ENCODE measurements around the gene KCNIP1. TPM values are rescaled to one million over a fixed set of nuclear protein-coding genes. Genes with fewer than 3 reads are reported as not detected.
A peak's percentile ranks its signal among the peaks of the same experiment; 100 is the strongest.

Gene KCNIP1
- polyA plus RNA-seq, 1 of the 3 experiments (the other 2 are of a cell fraction), result 1.3 TPM

DNA sequence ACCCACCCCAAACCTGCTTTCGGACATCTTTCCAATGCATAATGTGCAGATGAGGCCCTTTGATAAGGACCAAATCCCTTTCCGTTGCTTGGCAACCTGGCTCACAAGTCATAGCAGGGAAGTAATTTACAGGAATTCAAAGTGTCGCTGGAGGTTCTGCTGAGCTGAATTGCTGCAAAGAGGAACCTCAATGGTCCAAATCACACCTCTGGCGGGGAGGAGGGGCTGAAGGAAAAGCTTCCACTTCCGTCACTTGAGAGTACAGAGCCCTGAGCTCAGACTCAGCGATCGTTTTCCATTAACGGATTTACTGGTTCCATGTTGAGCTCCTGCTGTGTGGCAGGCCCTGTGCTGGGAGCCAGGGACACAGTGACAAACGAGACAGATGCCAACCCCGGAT, 99.3 kb downstream of the KCNIP1 start:
- H3K9me3 ChIP-seq, result no peaks in the 10 kb centered on the region
- H3K9ac ChIP-seq, result no peak overlapping the region
- no peak overlapping the region for H3K27ac ChIP-seq (ENCODE audit: low read depth in 2 of 2, low read length in 1 of 2)
- H3K4me2 ChIP-seq, result no peak overlapping the region
- H3K27me3 ChIP-seq (ENCODE audit: insufficient read depth), result peaks cover 12% of the 10 kb centered on the region; the same call in 1 of the 2 replicates
- H3K4me3 ChIP-seq (ENCODE audit: low read depth in 2 of 2, low read length in 1 of 2), result no peak overlapping the region
- H3K9me2 ChIP-seq, result no peaks in the 10 kb centered on the region
- H4K20me1 ChIP-seq (ENCODE audit: insufficient read depth), result no peaks in the 10 kb centered on the region
- H3K4me1 ChIP-seq (ENCODE audit: control insufficient read depth in 1 of 2, insufficient read depth in 2 of 2, low read depth in 1 of 2, low read length in 1 of 2), result peaks cover 2 to 33% of the 10 kb centered on the region in 2 experiments; a peak in 2 of 4 replicates
- POLR2A ChIA-PET, result no interaction called here
- H3K36me3 ChIP-seq (replicated peaks in 1 of 2; ENCODE audit: control insufficient read depth in 1 of 2, insufficient read depth in 2 of 2, low read length in 1 of 2), result no peaks in the 10 kb centered on the region
- no peak overlapping the region for H2AFZ ChIP-seq (ENCODE audit: low read depth)
- CTCF ChIA-PET, result interaction anchor here (0.7 to 27.0 kb wide), 22 partner anchors 10 to 386 kb away, joined by 3 to 614 read pairs (median 4); no protein-coding TSS in a partner anchor
- no peaks in the 10 kb centered on the region for H3K79me2 ChIP-seq (ENCODE audit: insufficient read depth)
- no peaks in the 10 kb centered on the region for H3F3A ChIP-seq (replicated peaks; ENCODE audit: insufficient read depth)
- DNase-seq, result no peak
- TF ChIP-seq, protein P1, sequence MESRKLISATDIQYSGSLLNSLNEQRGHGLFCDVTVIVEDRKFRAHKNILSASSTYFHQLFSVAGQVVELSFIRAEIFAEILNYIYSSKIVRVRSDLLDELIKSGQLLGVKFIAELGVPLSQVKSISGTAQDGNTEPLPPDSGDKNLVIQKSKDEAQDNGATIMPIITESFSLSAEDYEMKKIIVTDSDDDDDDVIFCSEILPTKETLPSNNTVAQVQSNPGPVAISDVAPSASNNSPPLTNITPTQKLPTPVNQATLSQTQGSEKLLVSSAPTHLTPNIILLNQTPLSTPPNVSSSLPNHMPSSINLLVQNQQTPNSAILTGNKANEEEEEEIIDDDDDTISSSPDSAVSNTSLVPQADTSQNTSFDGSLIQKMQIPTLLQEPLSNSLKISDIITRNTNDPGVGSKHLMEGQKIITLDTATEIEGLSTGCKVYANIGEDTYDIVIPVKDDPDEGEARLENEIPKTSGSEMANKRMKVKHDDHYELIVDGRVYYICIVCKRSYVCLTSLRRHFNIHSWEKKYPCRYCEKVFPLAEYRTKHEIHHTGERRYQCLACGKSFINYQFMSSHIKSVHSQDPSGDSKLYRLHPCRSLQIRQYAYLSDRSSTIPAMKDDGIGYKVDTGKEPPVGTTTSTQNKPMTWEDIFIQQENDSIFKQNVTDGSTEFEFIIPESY (IDR thresholded peaks at IDR 0.05; ENCODE audit: borderline replicate concordance, low read depth), result no peak
- TF ChIP-seq, protein P2, sequence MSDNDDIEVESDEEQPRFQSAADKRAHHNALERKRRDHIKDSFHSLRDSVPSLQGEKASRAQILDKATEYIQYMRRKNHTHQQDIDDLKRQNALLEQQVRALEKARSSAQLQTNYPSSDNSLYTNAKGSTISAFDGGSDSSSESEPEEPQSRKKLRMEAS (IDR thresholded peaks at IDR 0.05; ENCODE audit: low read depth), result no peak
- TF ChIP-seq EP300 (IDR thresholded peaks at IDR 0.05; ENCODE audit: borderline replicate concordance in 1 of 2, low read depth in 1 of 2, low read length in 1 of 2), result no peak
- no peak for TF ChIP-seq TEAD4 (IDR thresholded peaks at IDR 0.05; ENCODE audit: borderline replicate concordance, insufficient read depth)
- TF ChIP-seq SIN3A (IDR thresholded peaks at IDR 0.05; ENCODE audit: borderline replicate concordance, low read depth, low read length), result no peak
- 68% methylated on average over 10 of the region's 10 CpGs for WGBS (ENCODE audit: low lambda C conversion rate)

DNA sequence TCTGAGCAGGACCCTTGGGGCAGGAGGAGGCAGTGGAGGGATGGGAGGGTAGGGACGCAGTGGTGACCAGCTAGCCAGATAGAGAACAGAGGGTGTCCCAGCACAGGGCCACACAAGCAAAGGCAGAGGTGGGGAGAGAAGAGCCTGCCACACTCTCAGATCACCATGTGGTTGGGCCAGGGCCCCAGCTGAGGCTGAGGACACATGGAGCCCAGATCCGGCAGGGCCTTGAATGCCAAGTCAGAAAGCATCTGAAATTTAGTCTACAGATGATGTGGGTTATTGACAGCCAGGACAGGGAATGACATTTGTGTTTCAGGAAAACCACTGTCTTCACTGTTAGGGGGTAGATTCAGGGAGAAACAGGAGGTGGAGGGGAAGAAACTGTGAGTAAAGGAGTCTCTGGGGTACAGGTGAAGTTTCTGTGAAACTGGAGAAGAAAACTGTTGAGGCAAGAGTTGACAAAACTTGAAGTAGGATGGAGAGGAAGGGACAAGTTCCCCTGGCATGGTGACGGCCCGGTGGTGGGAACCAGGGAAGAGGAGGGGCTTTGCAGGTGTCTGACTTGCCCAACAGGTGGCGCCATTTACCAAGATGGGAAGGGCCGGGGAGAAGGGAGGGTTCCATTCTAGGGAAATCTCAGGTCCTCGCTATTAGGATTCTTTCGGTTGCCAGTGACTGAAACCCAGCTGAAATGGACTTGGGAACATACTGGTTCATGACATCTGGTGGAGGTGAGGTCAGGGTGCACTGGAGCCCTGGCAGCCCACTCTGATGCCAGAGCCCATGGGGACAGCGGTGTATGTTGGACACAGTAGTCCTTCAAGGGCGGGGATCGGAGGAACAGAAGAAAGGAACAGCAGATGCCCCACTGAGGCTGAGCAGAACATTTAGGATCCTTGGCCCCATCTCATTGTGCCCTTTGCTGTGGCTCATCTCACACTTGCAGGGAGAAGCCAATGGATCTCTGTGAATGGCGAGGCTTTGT, 100.1 kb downstream of the KCNIP1 start:
- Histone ChIP-seq H4K20me1 (ENCODE audit: insufficient read depth) (no peaks in the 10 kb centered on the region), H3K4me3 (ENCODE audit: low read depth in 2 of 2, low read length in 1 of 2) (no peak overlapping the region), H3F3A (replicated peaks; ENCODE audit: insufficient read depth) (no peaks in the 10 kb centered on the region), H3K27me3 (ENCODE audit: insufficient read depth) (peaks cover 14% of the 10 kb centered on the region; the same call in 1 of the 2 replicates), H3K9me2 (no peaks in the 10 kb centered on the region), H3K9me3 (no peaks in the 10 kb centered on the region), H3K27ac (ENCODE audit: low read depth in 2 of 2, low read length in 1 of 2) (no peak overlapping the region), H3K79me2 (ENCODE audit: insufficient read depth) (no peaks in the 10 kb centered on the region), H3K36me3 (replicated peaks in 1 of 2; ENCODE audit: control insufficient read depth in 1 of 2, insufficient read depth in 2 of 2, low read length in 1 of 2) (no peaks in the 10 kb centered on the region), H3K4me1 (ENCODE audit: control insufficient read depth in 1 of 2, insufficient read depth in 2 of 2, low read depth in 1 of 2, low read length in 1 of 2) (peaks cover 0 to 25% of the 10 kb centered on the region in 2 experiments; a peak in 1 of 4 replicates), H3K9ac (no peak overlapping the region), H2AFZ (ENCODE audit: low read depth) (no peak overlapping the region), H3K4me2 (no peak overlapping the region)
- POLR2A ChIA-PET, result no interaction called here
- CTCF ChIA-PET, result interaction anchor here (0.6 to 27.0 kb wide), 33 partner anchors 10 to 386 kb away, joined by 3 to 614 read pairs (median 4); no protein-coding TSS in a partner anchor
- WGBS (ENCODE audit: low lambda C conversion rate), result 62% methylated on average over 11 of the region's 12 CpGs
- DNase-seq, result peak; percentile 84
- TF ChIP-seq, protein P3, sequence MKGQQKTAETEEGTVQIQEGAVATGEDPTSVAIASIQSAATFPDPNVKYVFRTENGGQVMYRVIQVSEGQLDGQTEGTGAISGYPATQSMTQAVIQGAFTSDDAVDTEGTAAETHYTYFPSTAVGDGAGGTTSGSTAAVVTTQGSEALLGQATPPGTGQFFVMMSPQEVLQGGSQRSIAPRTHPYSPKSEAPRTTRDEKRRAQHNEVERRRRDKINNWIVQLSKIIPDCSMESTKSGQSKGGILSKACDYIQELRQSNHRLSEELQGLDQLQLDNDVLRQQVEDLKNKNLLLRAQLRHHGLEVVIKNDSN (IDR thresholded peaks at IDR 0.05; ENCODE audit: borderline replicate concordance, low read depth), result no peak
- TF ChIP-seq RAD21 (IDR thresholded peaks at IDR 0.05; ENCODE audit: low read length) (peak; percentile 89), RFX5 (IDR thresholded peaks at IDR 0.05; ENCODE audit: low read length) (no peak), CHD2 (IDR thresholded peaks at IDR 0.05; ENCODE audit: low read length, partially characterized antibody) (no peak), FOSL2 (IDR thresholded peaks at IDR 0.05; ENCODE audit: borderline replicate concordance, low read depth) (no peak), FOXM1 (IDR thresholded peaks at IDR 0.05; ENCODE audit: low read depth) (no peak), RCOR1 (IDR thresholded peaks at IDR 0.05; ENCODE audit: low read length) (no peak), NRF1 (IDR thresholded peaks at IDR 0.05; ENCODE audit: low read depth, low read length) (no peak)
- TF ChIP-seq, protein P2 (IDR thresholded peaks at IDR 0.05; ENCODE audit: low read depth), result no peak
- TF ChIP-seq, protein P4, sequence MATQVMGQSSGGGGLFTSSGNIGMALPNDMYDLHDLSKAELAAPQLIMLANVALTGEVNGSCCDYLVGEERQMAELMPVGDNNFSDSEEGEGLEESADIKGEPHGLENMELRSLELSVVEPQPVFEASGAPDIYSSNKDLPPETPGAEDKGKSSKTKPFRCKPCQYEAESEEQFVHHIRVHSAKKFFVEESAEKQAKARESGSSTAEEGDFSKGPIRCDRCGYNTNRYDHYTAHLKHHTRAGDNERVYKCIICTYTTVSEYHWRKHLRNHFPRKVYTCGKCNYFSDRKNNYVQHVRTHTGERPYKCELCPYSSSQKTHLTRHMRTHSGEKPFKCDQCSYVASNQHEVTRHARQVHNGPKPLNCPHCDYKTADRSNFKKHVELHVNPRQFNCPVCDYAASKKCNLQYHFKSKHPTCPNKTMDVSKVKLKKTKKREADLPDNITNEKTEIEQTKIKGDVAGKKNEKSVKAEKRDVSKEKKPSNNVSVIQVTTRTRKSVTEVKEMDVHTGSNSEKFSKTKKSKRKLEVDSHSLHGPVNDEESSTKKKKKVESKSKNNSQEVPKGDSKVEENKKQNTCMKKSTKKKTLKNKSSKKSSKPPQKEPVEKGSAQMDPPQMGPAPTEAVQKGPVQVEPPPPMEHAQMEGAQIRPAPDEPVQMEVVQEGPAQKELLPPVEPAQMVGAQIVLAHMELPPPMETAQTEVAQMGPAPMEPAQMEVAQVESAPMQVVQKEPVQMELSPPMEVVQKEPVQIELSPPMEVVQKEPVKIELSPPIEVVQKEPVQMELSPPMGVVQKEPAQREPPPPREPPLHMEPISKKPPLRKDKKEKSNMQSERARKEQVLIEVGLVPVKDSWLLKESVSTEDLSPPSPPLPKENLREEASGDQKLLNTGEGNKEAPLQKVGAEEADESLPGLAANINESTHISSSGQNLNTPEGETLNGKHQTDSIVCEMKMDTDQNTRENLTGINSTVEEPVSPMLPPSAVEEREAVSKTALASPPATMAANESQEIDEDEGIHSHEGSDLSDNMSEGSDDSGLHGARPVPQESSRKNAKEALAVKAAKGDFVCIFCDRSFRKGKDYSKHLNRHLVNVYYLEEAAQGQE (IDR thresholded peaks at IDR 0.05; ENCODE audit: low read depth, low read length), result no peak
- TF ChIP-seq, protein P5, sequence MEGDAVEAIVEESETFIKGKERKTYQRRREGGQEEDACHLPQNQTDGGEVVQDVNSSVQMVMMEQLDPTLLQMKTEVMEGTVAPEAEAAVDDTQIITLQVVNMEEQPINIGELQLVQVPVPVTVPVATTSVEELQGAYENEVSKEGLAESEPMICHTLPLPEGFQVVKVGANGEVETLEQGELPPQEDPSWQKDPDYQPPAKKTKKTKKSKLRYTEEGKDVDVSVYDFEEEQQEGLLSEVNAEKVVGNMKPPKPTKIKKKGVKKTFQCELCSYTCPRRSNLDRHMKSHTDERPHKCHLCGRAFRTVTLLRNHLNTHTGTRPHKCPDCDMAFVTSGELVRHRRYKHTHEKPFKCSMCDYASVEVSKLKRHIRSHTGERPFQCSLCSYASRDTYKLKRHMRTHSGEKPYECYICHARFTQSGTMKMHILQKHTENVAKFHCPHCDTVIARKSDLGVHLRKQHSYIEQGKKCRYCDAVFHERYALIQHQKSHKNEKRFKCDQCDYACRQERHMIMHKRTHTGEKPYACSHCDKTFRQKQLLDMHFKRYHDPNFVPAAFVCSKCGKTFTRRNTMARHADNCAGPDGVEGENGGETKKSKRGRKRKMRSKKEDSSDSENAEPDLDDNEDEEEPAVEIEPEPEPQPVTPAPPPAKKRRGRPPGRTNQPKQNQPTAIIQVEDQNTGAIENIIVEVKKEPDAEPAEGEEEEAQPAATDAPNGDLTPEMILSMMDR (IDR thresholded peaks at IDR 0.05), result peak; percentile 79

Measured in SK-N-SH (cell line).